Ovary (tissue), 9 donors: ENCODE data around the gene LPO. TPM values are rescaled to one million over a fixed set of nuclear protein-coding genes. Genes with fewer than 3 reads are reported as not detected.

ENCODE experiments used
- DNase-seq, 5 donors: peaks; one replicate each; pipeline ENCODE4 v3.0.0-alpha.2; 2019 to 2020
- H3K27ac ChIP-seq, 2 donors: fragments of 200-600 bp; one replicate each; pipeline versions ENCODE4 v1.5.1 to v1.8.0; 2019 to 2022
- H3K27me3 ChIP-seq: fragments of 200-600 bp; one replicate; pipeline ENCODE4 v1.8.0; 2022
- H3K36me3 ChIP-seq: fragments of 200-600 bp; sonication (generic); one replicate; pipeline ENCODE4 v1.5.1; 2019
- H3K4me1 ChIP-seq: one replicate; pipeline ENCODE4 v1.8.1; 2013; ENCODE audit warnings: mild to moderate bottlenecking, moderate library complexity; ENCODE audit not compliant: insufficient read depth
- H3K4me3 ChIP-seq: fragments of 200-600 bp; sonication (generic); one replicate; pipeline ENCODE4 v1.5.1; 2017
- H3K9me3 ChIP-seq, 2 donors: fragments of 200-600 bp in 1 of 2; sonication (generic) in 1 of 2; one replicate each; pipeline versions ENCODE4 v1.5.1 to v1.8.1; 2013 to 2019; ENCODE audit warnings: mild to moderate bottlenecking in 1 of 2, moderate library complexity in 1 of 2
- EP300 ChIP-seq: sonication (generic); formaldehyde crosslinking; IDR thresholded peaks from one replicate; pipeline ENCODE4 v1.6.1; 2017; ENCODE audit warnings: antibody characterized with exemption
- POLR2A ChIP-seq: fragments of 450-650 bp; IDR thresholded peaks from one replicate; pipeline ENCODE4 v1.6.1; 2017; ENCODE audit warnings: antibody characterized with exemption, mild to moderate bottlenecking, moderate library complexity
- WGBS, 3 donors: extraction: QIAGEN DNeasy Blood & Tissue Kit in 1 of 3; methylation state at CpG; one replicate each; pipeline versions ENCODE4 v1.1.5 to v1.1.7; 2013 to 2017; 5-methylcytosine and 5-hydroxymethylcytosine counted together
- intact Hi-C, 4 donors: fragments of 100-400 bp; cut with DNase I; formaldehyde crosslinking; loops; one replicate each; pipeline versions ENCODE4 v1.11.0 to v1.15.1; 2022 to 2023
- polyA plus RNA-seq, 2 donors: library from polyadenylated mRNA; stranded (reverse); fragments of 200-250 nt in 1 of 2; fragments of 350-450 nt in 1 of 2; fragmentation: Illumina TruSeq in 1 of 2; extraction: RNeasy Lipid Tissue Mini Kit (QIAGEN cat#74804) in 1 of 2; gene quantifications; one replicate each; pipeline ENCODE4 v1.2.3, GENCODE V29; 2013 to 2014
- total RNA-seq, 7 donors: library from RNA; depleted of rRNA in 2 of 7; stranded (reverse); fragments of >200 nt in 2 of 7; fragmentation: NEBNext Ultra II Directional in 3 of 7; extraction: Animal tissue kit (Norgen Biotek cat#: 25700) in 3 of 7; gene quantifications; one replicate each; pipeline versions ENCODE4 v1.1.0 to v1.2.4, GENCODE V29; 2016 to 2023
- TF ChIP-seq, protein P1 (sequence below), 3 donors: fragments of 450-650 bp in 2 of 3; fragments of 200-600 bp in 1 of 3; IDR thresholded peaks; one replicate each; pipeline versions ENCODE4 v1.5.1 to v1.8.0; 2016 to 2022; ENCODE audit warnings: antibody characterized with exemption in 3 of 3, mild to moderate bottlenecking in 1 of 3
- donor health status: DM: no; HTN: no; CAD: no; lungs with moderate emphysema.
- donor health status: DM: no; HTN: no; CAD: no.
- donor health status: Bipolar disorder and iron deficiency.
- donor health status: DM: yes; HTN: yes; CAD: no.
- donor health status: DM: no; HTN: no; CAD: no.
- donor health status: DM: yes; HTN: yes; CAD: no.

LPO gene
- total and polyA plus RNA-seq, 9 donors: 0.32 to 1.6 TPM; not detected in 7

DNA sequence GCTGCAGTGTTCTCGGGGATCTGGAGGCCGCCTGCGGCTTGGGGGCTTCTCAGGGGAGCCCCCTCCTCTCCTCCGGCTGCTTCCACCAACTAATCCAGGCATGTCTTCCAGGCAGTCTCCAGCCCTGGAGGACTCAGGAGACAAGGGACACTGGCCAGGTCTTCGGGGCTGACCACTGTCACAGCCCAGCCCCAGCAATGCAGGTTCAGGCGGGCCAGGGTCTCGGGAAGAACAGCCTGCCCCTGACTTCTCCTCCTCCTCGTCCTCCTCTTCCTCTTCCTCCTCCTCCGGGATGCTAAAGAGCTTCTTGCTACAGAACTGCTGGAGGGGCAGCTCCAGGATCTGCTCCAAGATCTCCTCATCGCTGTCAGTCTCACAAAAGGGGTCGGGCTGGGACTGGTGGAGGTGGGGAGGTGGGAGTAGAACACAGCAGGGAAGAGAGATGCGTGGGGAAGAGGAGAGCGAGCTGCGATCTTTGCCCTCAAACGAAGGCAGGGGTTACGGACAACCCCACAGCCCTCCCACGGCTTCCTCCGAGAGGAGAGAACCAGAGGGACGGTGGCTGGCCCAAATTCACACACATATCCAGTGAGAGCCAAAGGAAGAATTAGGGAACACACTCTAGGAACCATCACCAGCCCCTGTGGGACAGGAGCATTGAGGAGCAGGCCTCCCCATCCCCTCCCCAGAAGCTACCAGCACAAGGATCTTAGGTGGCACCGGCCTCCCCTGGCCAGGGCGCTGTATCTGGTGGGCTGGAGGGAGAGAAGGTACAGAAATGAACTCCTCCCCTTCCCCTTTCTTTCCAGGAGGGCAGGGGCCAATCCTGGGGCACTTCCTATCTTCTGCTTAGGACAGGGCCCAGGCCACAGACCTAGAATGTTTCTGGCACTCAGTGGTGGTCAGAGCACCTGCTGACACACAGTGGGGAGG lies 70.9 kb downstream of the LPO start:
- H3K9me3 ChIP-seq: no peaks in the 10 kb centered on the region
- no peaks in the 10 kb centered on the region for H3K4me1 ChIP-seq
- H3K27me3 ChIP-seq: no peaks in the 10 kb centered on the region
- H3K36me3 ChIP-seq: no peaks in the 10 kb centered on the region
- TF ChIP-seq, protein P1, sequence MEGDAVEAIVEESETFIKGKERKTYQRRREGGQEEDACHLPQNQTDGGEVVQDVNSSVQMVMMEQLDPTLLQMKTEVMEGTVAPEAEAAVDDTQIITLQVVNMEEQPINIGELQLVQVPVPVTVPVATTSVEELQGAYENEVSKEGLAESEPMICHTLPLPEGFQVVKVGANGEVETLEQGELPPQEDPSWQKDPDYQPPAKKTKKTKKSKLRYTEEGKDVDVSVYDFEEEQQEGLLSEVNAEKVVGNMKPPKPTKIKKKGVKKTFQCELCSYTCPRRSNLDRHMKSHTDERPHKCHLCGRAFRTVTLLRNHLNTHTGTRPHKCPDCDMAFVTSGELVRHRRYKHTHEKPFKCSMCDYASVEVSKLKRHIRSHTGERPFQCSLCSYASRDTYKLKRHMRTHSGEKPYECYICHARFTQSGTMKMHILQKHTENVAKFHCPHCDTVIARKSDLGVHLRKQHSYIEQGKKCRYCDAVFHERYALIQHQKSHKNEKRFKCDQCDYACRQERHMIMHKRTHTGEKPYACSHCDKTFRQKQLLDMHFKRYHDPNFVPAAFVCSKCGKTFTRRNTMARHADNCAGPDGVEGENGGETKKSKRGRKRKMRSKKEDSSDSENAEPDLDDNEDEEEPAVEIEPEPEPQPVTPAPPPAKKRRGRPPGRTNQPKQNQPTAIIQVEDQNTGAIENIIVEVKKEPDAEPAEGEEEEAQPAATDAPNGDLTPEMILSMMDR (IDR thresholded peaks at IDR 0.05): no peak
- TF ChIP-seq EP300: no peak
- TF ChIP-seq POLR2A: no peak
- 72 to 79% (median 76%) methylated on average over 21 of the region's 21 CpGs for WGBS, 3 donors
- DNase-seq: no peak
- H3K27ac ChIP-seq: no peak overlapping the region
- no peak overlapping the region for H3K4me3 ChIP-seq
- intact Hi-C loops: no loop called here

DNA sequence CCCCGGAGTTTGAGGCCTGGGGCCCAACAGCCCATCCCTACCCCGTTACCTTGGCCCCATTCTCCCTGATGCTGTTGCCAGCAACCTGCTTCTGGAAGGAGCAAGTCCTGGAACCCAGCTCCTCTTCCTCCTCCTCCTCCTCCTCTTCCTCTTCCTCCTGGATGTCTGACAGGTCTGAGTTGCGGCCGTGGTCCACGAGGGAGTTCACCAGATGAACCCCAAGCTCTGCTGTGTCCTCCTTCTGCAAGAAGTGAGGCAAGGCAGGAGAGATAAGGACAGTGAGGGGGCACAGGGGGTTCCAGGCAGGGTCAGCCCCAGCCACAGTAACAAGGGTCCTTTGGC lies 71.5 kb downstream of the LPO start:
- no peak for DNase-seq
- no peak overlapping the region for H3K4me3 ChIP-seq
- 72 to 75% (median 73%) methylated on average over 5 of the region's 5 CpGs for WGBS, 3 donors
- intact Hi-C loops: no loop called here
- no peaks in the 10 kb centered on the region for H3K9me3 ChIP-seq
- no peaks in the 10 kb centered on the region for H3K4me1 ChIP-seq
- no peaks in the 10 kb centered on the region for H3K27me3 ChIP-seq
- no peak overlapping the region for H3K27ac ChIP-seq
- no peak for TF ChIP-seq POLR2A
- TF ChIP-seq EP300: no peak
- TF ChIP-seq, protein P1 (IDR thresholded peaks at IDR 0.05): no peak
- H3K36me3 ChIP-seq: no peaks in the 10 kb centered on the region

DNA sequence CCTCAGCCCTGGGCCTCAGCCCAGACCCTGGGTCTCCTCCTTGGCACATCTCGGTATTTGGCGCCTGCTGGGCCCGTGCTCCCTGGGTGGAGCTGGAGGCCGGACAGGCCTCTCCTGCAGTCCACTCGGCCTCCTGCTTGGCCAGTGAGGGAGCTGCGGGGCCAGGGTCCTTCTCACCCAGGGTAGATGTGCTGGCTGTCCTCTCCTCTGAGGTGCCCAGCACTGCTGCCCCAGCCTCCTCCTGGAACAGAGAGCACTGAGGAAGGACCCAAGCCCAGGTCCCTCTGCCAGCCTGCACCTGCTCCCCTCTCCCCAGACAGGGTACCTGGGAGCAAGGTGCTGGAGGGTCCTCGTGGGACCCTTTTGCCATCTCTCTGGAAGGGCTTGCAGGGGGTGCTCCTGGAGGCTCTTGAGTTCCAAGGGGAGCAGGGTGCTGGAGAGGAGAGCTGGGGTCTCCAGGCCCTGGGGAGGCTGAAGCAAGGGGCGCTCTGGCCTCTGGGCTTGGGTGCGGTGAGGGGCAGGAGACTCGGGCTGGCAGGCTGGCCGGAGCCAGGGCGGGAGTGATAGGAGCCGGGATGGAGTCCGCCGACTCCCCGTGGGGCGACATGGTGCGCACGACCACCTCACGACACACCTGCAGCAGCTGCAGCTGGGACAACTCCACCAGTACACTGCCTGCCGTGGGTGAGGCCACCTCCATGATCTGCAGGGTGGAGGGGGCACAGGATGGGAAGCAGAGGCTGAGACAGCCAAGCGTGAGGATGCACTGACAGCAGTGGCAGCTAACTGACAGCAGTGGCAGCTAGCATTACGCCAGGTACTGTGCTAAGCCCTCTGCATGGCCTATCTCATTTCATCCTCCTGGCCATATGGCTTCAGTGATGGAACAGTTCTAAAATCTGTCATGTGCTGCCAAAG lies 72.4 kb downstream of the LPO start:
- Histone ChIP-seq H3K27me3 (no peaks in the 10 kb centered on the region), H3K27ac (no peak overlapping the region), H3K36me3 (no peaks in the 10 kb centered on the region), H3K9me3 (no peaks in the 10 kb centered on the region), H3K4me1 (no peaks in the 10 kb centered on the region), H3K4me3 (no peak overlapping the region)
- TF ChIP-seq EP300: no peak
- no peak for TF ChIP-seq POLR2A
- TF ChIP-seq, protein P1 (IDR thresholded peaks at IDR 0.05): no peak
- WGBS, 3 donors: 87 to 89% (median 88%) methylated on average over 22 to 23 of the region's 23 CpGs
- peak in 1 of 5 donors; percentile 29 for DNase-seq
- intact Hi-C loops: no loop called here

DNA sequence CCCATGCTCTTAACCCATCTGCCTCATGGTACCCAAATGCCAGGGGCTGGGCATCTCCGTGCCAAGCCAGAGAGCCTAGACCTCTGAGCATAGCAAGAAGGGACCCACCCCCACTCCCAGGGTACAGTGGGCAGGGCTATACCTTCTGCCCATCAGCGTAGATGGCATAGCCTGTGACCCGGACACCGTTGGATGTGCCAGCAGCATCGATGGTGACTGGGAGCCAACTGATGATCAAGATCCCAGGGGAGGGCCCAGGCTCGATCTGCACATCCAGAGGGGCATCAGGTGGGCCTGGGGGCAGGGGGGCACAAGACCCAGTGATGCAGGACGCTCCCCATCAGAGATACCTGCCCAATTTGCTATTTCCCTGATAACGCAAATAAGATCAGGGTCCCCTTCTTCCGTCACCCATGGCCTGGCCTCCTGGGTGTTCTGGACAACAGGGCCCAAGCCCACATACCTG lies 73.1 kb downstream of the LPO start:
- intact Hi-C loops: no loop called here
- no peak for DNase-seq

More for the DNA sequence above, 73.1 kb downstream of the LPO start:
- H3K9me3 ChIP-seq: no peaks in the 10 kb centered on the region
- no peaks in the 10 kb centered on the region for H3K36me3 ChIP-seq
- H3K27me3 ChIP-seq: no peaks in the 10 kb centered on the region
- H3K4me1 ChIP-seq: no peaks in the 10 kb centered on the region
- H3K4me3 ChIP-seq: no peak overlapping the region
- 93 to 94% (median 94%) methylated on average over 8 to 9 of the region's 9 CpGs for WGBS, 3 donors
- TF ChIP-seq, protein P1 (IDR thresholded peaks at IDR 0.05): no peak
- no peak overlapping the region for H3K27ac ChIP-seq
